Testis (tissue), 3 donors: ENCODE measurements around the gene ABHD2. TPM values are rescaled to one million over a fixed set of nuclear protein-coding genes. Genes with fewer than 3 reads are reported as not detected.
"Not testable (repeated sequence)": the region's sequence is repeated elsewhere in the genome, so short reads cannot be mapped to it uniquely, and the experiment has no call there.

Experiments
- DNase-seq: peaks from one replicate; pipeline ENCODE4 v3.0.0-alpha.2; 2019
- H3K27ac ChIP-seq, 2 donors: fragments of 200-600 bp; sonication (generic); one replicate each; pipeline ENCODE4 v1.5.1; 2019
- H3K27me3 ChIP-seq: fragments of 200-600 bp; sonication (generic); one replicate; pipeline ENCODE4 v1.5.1; 2019
- H3K36me3 ChIP-seq: fragments of 200-600 bp; sonication (generic); one replicate; pipeline ENCODE4 v1.5.1; 2017; ENCODE audit warnings: low read depth; ENCODE audit errors: missing control alignments
- H3K4me1 ChIP-seq: fragments of 200-600 bp; sonication (generic); one replicate; pipeline ENCODE4 v1.5.1; 2019
- H3K4me3 ChIP-seq, 2 donors: fragments of 200-600 bp; sonication (generic); one replicate each; pipeline ENCODE4 v1.5.1; 2017 to 2019
- H3K9me3 ChIP-seq: fragments of 200-600 bp; sonication (generic); one replicate; pipeline ENCODE4 v1.5.1; 2017
- CTCF ChIP-seq, 3 experiments: fragments of 450-650 bp in 2 of 3; fragments of 200-600 bp in 1 of 3; sonication (generic) in 1 of 3; IDR thresholded peaks; one replicate each; pipeline ENCODE4 v1.5.1; 2016 to 2019; ENCODE audit warnings: antibody characterized with exemption in 3 of 3, mild to moderate bottlenecking in 2 of 3, moderate library complexity in 1 of 3
- POLR2A ChIP-seq: fragments of 450-650 bp; IDR thresholded peaks from one replicate; pipeline ENCODE4 v1.6.1; 2017; ENCODE audit warnings: antibody characterized with exemption, mild to moderate bottlenecking, moderate library complexity
- WGBS, 2 donors: methylation state at CpG; one replicate each; pipeline ENCODE4 v1.1.5; 2018; 5-methylcytosine and 5-hydroxymethylcytosine counted together
- intact Hi-C: fragments of 100-400 bp; cut with DNase I; formaldehyde crosslinking; loops from one replicate; pipeline ENCODE4 v1.15.1; 2023; ENCODE audit warnings: low total_unique reads
- polyA plus RNA-seq: library from polyadenylated mRNA; stranded (reverse); fragments of 350-450 nt; fragmentation: Illumina TruSeq; extraction: RNeasy Lipid Tissue Mini Kit (QIAGEN cat#74804); gene quantifications from one replicate; pipeline ENCODE4 v1.2.3, GENCODE V29; 2014; ENCODE audit warnings: low read depth, low replicate concordance; ENCODE audit not compliant: insufficient read depth
- total RNA-seq, 2 donors: library from RNA; depleted of rRNA; stranded (reverse); fragments of >200 nt; gene quantifications; one replicate each; pipeline ENCODE4 v1.2.3, GENCODE V29; 2016

The ABHD2 gene
- total and polyA plus RNA-seq, 3 donors from 2014 or later: 82.5 to 214 (median 109) TPM

- no peak overlapping the region for H3K4me3 ChIP-seq
- H3K27me3 ChIP-seq: no peaks in the 10 kb centered on the region
- H3K4me1 ChIP-seq: no peaks in the 10 kb centered on the region
- no peaks in the 10 kb centered on the region for H3K36me3 ChIP-seq
- 83 to 87% methylated on average over 3 of the region's 3 CpGs for WGBS, 2 donors
- intact Hi-C loops: no loop called here
- H3K9me3 ChIP-seq: no peaks in the 10 kb centered on the region
- DNase-seq: no peak
- no peak overlapping the region for H3K27ac ChIP-seq
- TF ChIP-seq POLR2A (no peak), CTCF (IDR thresholded peaks at IDR 0.05) (no peak)
Observed at GRCh38 chr15:89043031-89044002, 44.9 kb upstream of the ABHD2 start.

GRCh38 chr15:89049016-89049666 lies 39.1 kb upstream of the ABHD2 start:
- intact Hi-C loops, H3K4me3 ChIP-seq, H3K4me1 ChIP-seq, H3K36me3 ChIP-seq, DNase-seq, H3K27ac ChIP-seq, H3K9me3 ChIP-seq, H3K27me3 ChIP-seq: not testable (repeated sequence)
- WGBS, 2 donors: 57 to 59% methylated on average over 19 to 21 of the region's 21 CpGs

GRCh38 chr15:89051875-89052274 lies 36.4 kb upstream of the ABHD2 start:
- H3K9me3 ChIP-seq: no peaks in the 10 kb centered on the region
- intact Hi-C loops: no loop called here
- WGBS, 2 donors: 51 to 52% methylated on average over 2 of the region's 2 CpGs

GRCh38 chr15:89052474-89052873 lies 35.8 kb upstream of the ABHD2 start:
- H3K4me1 ChIP-seq: no peaks in the 10 kb centered on the region
- TF ChIP-seq CTCF (IDR thresholded peaks at IDR 0.05): no peak
- TF ChIP-seq POLR2A: no peak
- no peaks in the 10 kb centered on the region for H3K36me3 ChIP-seq
- WGBS, 2 donors: 81 to 86% methylated on average over 3 of the region's 3 CpGs
- no peaks in the 10 kb centered on the region for H3K27me3 ChIP-seq
- intact Hi-C loops: no loop called here
- H3K27ac ChIP-seq: no peak overlapping the region
- H3K4me3 ChIP-seq: no peak overlapping the region
- H3K9me3 ChIP-seq: no peaks in the 10 kb centered on the region
- no peak for DNase-seq

More at GRCh38 chr15:89051875-89052274, 36.4 kb upstream of the ABHD2 start:
- no peaks in the 10 kb centered on the region for H3K36me3 ChIP-seq
- TF ChIP-seq POLR2A: no peak
- H3K4me1 ChIP-seq: no peaks in the 10 kb centered on the region
- no peaks in the 10 kb centered on the region for H3K27me3 ChIP-seq
- DNase-seq: no peak
- H3K27ac ChIP-seq: no peak overlapping the region
- H3K4me3 ChIP-seq: no peak overlapping the region

GRCh38 chr15:89054873-89055272 lies 33.4 kb upstream of the ABHD2 start:
- no peak for TF ChIP-seq CTCF (IDR thresholded peaks at IDR 0.05)
- no peak for TF ChIP-seq POLR2A
- no peaks in the 10 kb centered on the region for H3K9me3 ChIP-seq
- WGBS, 2 donors: 94 to 95% methylated on average over 6 of the region's 6 CpGs
- H3K36me3 ChIP-seq: no peaks in the 10 kb centered on the region
- H3K27ac ChIP-seq: no peak overlapping the region
- H3K4me3 ChIP-seq: no peak overlapping the region
- no peaks in the 10 kb centered on the region for H3K27me3 ChIP-seq
- H3K4me1 ChIP-seq: no peaks in the 10 kb centered on the region
- DNase-seq: no peak
- intact Hi-C loops: loop anchor here (5.0 kb wide), 1 partner anchor 122 kb away; no protein-coding TSS in a partner anchor
